CD4-positive, alpha-beta T cell treated with Interleukin-6 for 4 hours (primary cell): ENCODE measurements around the gene GRIA1.
"Not testable (repeated sequence)": the region's sequence is repeated elsewhere in the genome, so short reads cannot be mapped to it uniquely, and the experiment has no call there.

ENCODE experiments used
- DNase-seq: peaks from one replicate; pipeline ENCODE4 v3.0.0-alpha.2; 2020; ENCODE audit warnings: mixed read lengths

GRIA1 gene

DNA sequence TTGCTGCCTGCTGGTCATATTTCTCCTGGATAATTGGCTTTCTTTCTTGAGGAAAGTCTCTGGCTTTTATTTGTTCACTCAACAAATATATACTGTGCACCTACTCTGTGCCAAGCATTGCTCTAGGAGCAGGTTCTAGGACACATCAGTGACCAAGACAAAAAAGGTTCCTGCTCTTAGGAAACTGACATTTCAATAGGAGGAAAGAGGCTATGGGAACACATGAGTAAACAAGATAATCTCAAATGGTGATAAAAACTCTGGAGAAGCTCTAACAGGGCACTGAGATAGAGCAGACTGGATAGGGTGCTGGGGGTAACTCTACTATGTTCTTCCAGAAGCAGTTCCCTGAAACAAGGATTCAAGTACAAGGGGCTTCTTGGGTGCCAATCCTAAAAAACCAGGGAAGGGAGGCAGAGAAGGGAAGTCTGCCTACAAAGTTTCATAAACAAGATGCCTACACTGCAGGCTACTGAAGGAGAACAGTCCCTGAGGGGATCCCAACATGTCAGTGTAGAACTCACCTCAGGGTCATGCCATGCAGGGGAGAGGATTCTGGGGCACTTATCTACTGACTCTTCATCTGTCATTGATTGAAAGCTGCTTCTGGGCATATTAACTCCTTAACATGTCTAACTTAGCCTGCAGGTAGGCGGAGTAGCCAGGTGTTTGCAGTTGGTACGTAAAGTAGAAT, 181.3 kb downstream of the GRIA1 start:
- no peak for DNase-seq

DNA sequence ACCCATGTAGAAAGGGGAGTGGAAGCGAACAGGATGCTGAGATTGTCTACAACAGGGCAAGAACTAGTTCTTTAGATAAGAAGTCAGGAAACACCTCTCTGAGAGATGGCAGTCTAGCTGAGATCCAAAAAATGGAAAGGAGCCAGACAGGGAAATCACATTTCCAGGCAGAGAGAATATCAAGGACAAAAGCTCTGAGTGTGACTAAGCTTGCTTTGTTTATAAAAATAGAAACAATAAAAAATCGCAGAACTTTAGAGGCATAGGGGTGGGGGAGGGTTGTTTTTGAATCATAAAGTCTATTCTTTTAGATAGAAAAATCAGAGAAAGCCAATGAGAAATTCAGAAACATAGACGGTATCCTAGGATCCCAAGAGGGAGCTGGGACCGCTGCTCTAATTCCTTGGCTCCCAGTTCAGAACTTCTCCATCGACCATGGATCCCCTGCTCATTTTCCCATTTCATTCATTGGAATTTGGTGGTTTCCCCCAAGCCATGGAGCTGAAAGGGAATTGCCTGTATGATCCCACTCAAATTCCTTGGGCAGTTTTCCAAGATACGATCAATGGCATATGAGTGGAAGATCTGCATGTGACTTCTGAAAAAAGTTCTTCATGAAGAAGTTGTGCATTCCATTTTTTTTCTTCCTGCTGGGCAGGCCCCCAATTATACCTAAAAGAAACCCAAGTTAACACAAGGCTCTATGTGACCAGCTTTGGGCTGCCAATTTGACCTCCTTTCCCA, 182.0 kb downstream of the GRIA1 start:
- DNase-seq, result no peak

GRCh38 chr5:153674356-153674755, 183.9 kb downstream of the GRIA1 start:
- no peak for DNase-seq

DNA sequence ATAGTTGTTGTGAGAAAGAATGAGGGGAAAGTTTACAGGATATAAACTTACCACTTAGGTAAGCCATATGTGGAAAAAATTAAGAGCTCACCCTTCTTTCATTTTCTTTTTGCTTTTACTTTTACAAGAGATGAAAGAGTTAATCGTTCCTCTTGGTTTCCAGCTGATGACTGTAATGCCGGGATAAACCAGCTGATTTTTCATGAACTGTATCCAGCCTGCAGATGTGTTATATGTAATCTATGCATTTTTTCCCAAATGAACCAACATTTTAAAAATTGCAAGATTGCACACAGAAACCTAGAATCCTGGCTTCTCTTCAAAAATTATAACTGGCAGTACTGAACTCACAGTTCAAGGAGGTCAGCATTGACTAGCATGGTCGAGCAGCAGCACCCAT, 185.9 kb downstream of the GRIA1 start:
- DNase-seq, result no peak

GRCh38 chr5:153676821-153677220, 186.4 kb downstream of the GRIA1 start:
- no peak for DNase-seq

DNA sequence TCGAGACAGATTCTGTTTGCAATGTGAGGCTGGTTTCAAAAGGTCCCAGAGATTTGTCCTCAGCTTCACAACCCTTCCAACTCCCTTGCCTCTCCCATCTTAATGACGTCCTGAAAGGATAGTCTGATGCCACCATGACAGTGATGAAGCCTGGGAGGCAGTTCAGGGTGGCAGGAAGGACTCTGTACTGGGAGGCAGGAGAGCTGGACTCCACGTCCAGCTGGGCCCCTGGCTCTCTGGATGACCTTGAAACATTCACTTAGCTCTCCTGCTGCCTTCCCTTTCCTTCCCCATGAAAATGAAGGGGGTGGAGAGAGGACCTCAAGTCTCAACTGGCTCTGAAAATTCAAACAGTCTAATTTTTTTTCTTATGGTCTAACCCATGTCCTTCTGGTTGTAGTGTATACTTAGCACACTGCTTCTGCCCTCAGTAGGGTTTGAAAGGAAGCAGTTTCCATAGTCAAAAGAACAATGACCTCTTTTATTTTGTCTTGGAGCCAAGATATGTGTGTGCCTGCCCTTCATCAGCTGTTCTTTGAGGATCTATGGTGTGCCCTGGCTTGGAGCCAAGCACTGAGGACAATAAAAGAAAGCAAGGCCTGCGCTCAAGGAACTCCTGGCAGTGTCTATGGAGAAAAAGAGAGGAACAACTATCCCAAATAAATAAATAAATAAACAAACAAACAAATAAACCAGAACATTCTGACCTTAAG, 188.3 kb downstream of the GRIA1 start:
- no peak for DNase-seq

DNA sequence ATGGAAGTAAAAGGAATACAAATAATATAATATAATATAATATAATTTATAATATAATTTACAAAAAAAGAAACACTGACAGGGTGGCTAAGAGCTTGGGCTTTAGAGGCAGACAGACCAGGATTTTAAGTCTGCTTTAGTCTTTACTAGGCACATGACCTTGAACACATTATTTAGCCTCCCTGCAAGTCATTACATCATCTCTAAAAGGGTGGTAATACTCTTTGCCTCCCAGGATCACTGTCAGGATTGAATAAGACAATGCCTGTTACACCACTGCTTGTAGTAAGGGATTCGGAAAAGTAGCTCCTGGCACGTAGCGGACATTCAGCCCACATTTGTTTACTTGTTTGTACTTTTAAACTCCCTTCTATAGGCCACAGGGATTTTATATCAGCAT, 199.8 kb downstream of the GRIA1 start:
- no peak for DNase-seq

GRCh38 chr5:153696256-153696655, 205.8 kb downstream of the GRIA1 start:
- DNase-seq, result no peak

GRCh38 chr5:153699035-153699434, 208.6 kb downstream of the GRIA1 start:
- no peak for DNase-seq

GRCh38 chr5:153700940-153701339, 210.5 kb downstream of the GRIA1 start:
- DNase-seq, result no peak

GRCh38 chr5:153702265-153702664, 211.8 kb downstream of the GRIA1 start:
- no peak for DNase-seq

- no peak for DNase-seq
These were observed 213.6 kb downstream of the GRIA1 start for GRCh38 chr5:153704110-153704509.

DNA sequence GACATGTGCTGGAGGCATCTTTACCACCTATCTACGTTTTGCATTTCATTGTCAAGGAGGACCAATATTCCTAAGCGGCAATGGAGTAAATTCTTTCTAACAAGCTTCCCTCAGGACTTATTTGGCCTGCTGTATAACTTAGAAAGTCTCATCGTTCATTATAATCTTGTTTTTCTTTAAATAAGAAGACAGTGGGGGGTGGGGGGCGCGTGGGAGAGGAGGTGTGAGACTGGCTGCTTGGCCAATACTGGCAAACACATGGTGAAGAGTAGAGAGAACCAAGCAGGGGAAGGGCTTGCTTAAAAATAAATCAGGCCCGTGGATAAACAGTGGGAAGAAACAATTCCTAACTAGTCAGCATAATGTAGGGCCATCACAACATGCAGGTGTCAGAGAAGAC, 217.2 kb downstream of the GRIA1 start:
- DNase-seq, result no peak

GRCh38 chr5:153711755-153712154, 221.3 kb downstream of the GRIA1 start:
- no peak for DNase-seq

GRCh38 chr5:153712946-153713345, 222.5 kb downstream of the GRIA1 start:
- DNase-seq, result no peak

- no peak for DNase-seq
These were observed 223.5 kb downstream of the GRIA1 start for GRCh38 chr5:153713943-153714342.

- no peak for DNase-seq
These were observed 224.3 kb downstream of the GRIA1 start for GRCh38 chr5:153714798-153715197.

DNA sequence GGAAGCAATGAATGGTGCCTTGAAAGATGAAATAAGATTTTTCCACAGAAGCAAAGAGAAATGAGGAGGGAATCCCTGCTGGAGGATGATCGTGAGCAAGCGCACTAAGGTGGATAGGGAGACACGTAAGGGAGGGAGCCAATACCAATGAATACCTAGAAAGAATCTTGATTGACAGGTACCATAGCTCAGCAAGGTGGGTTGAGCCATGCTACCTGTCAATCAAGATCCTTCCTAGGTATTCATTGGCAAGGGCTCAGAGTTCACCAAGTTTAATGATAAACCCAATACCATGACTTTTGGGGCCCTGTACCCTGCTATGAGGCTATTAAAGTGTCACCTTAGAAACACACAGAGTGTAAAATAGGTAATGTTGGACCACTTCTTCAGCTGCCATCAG, 226.8 kb downstream of the GRIA1 start:
- DNase-seq, result no peak

DNA sequence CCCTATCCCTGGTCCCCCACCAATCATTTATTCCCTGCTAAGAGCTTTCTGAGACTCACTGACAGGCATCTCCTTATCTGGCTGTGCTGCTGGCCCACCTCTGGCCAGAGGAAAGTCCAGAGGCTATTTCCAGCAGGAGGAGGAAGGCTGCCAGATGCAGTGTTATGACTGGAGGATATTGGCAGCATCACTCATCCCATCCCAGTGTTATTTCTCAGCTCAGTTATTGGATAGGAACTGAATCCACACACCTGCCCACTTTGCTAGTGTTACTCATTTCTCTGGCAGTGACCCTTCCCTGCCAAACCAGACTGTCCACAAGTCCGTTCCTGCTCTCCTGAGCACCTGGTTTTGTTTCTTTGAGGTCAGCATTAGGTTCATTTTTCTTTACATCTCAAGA, 228.2 kb downstream of the GRIA1 start:
- no peak for DNase-seq

DNA sequence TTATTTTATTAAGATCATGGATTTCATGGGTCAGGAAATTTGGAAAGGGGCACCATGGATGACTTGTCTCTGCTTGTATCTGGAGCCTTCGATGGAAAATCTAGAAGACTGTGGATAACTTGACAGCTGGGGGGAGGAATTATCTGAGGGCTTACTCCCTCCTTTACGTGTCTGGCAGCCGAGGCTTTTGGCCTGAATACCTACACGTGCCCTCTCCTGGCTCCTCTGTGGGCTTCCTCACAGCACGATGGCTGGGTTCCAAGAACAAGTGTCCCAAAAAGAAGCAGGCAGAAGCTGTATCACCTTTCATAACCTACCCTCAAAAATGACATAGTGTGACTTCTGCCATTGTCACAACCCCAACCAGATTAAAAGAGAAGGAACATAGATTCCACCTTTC, 228.9 kb downstream of the GRIA1 start:
- DNase-seq, result no peak

- DNase-seq, result not testable (repeated sequence)
These were observed 232.6 kb downstream of the GRIA1 start for GRCh38 chr5:153723022-153723610.

- DNase-seq, result no peak
These were observed 251.6 kb downstream of the GRIA1 start for GRCh38 chr5:153742060-153742459.

GRCh38 chr5:153744751-153745150, 254.3 kb downstream of the GRIA1 start:
- DNase-seq, result no peak
